ENCODE measurements around the gene TAS2R60. TPM values are rescaled to one million over a fixed set of nuclear protein-coding genes. Genes with fewer than 3 reads are reported as not detected.

Gene TAS2R60
- total and polyA plus RNA-seq, 2 of the 8 experiments (the other 6 are each of a cell fraction or from before 2014, with no cell fraction given), result 0.15 to 0.32 TPM

DNA sequence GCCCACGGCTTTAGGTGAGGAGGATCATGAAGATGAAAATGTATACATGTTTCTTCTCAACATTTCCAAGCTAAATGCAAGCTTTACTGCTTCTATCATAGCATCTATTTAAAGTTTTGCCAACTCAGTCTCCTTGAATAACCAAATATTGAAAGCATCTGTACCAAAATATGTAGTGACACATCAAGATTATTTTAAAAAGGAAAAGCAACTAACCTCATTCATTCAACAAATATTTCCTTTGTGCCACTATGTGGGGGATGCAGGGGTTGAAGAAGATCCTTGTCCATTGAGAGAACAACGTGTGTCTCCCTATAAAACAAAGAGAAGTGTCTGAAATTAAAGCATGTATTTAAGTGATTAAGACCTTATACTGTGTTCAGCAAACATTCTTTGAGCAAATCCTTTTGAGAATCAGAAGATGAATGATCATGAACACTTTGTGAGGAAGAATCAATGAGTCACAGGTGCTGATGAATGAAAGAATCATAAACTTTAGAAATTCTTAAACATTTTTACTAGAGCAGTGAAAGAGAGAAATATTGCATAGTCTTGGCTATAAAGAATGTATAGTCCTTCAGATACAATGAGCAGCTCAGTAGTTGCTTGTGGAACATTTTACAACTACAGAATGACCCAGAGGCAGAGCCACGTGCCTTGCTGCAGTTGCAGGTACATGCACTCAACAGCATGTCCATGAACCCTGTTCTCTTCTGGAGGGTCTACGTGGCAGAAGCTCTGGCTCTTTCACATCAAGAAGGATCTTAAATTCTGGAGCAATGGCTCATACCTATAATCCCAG is 13.9 kb downstream of the TAS2R60 start:
- no peak overlapping the region for H3K23ac ChIP-seq (ENCODE audit: insufficient read length)
- no peaks in the 10 kb centered on the region for H3K27me3 ChIP-seq (replicated peaks in 1 of 4; ENCODE audit: control insufficient read depth in 3 of 4, extremely low read depth in 1 of 4, insufficient read depth in 3 of 4, low read length in 3 of 4)
- DNase-seq (ENCODE audit: low read depth in 1 of 2, low spot score in 2 of 2) (no peak), FAIRE-seq (no peak)
- no peak overlapping the region for H2BK20ac ChIP-seq (ENCODE audit: low read length)
- no peak overlapping the region for H4K91ac ChIP-seq (replicated peaks; ENCODE audit: insufficient read length, low read length)
- H3K4me1 ChIP-seq (replicated peaks in 1 of 4; ENCODE audit: control insufficient read depth in 3 of 4, insufficient read depth in 4 of 4, low read length in 3 of 4), result peaks cover 0 to 2% (median 0%) of the 10 kb centered on the region in 4 experiments; a peak in 1 of 7 replicates
- H3K23me2 ChIP-seq (ENCODE audit: low read depth, low read length), result no peaks in the 10 kb centered on the region
- no peak overlapping the region for H4K8ac ChIP-seq (ENCODE audit: extremely low read depth, insufficient read depth, low read length)
- no peak overlapping the region for H3K9ac ChIP-seq (replicated peaks in 1 of 4; ENCODE audit: extremely low read depth in 1 of 4, low read depth in 3 of 4, low read length in 3 of 4)
- H2BK120ac ChIP-seq (replicated peaks; ENCODE audit: low read depth, low read length), result no peak overlapping the region
- H4K20me1 ChIP-seq (replicated peaks in 1 of 2; ENCODE audit: control insufficient read depth in 1 of 2, insufficient read depth in 2 of 2, low read length in 2 of 2), result no peaks in the 10 kb centered on the region
- H3K4ac ChIP-seq (replicated peaks; ENCODE audit: insufficient read length, low read depth, low read length), result no peak overlapping the region
- H3K9me3 ChIP-seq (ENCODE audit: insufficient read depth in 2 of 2, low read depth in 1 of 2, low read length in 1 of 2), result peaks cover 5 to 6% of the 10 kb centered on the region in 2 experiments
- H3K79me1 ChIP-seq (ENCODE audit: low read depth, low read length), result no peaks in the 10 kb centered on the region
- no peak overlapping the region for H2AK5ac ChIP-seq (ENCODE audit: low read depth, low read length)
- no peak overlapping the region for H3K27ac ChIP-seq (ENCODE audit: low read depth, low read length)
- WGBS, 2 experiments (ENCODE audit: extremely low coverage in 1 of 2, insufficient coverage in 1 of 2, insufficient read length in 1 of 2, insufficient replicate concordance in 2 of 2, low coverage in 1 of 2, low lambda C conversion rate in 2 of 2, missing lambda C conversion rate in 1 of 2), result 82% methylated on average over 4 of the region's 4 CpGs; no CpG with 5 or more reads in 1 of the 2 experiments
- H3K18ac ChIP-seq (ENCODE audit: extremely low read depth, low read length), result no peak overlapping the region
- no peaks in the 10 kb centered on the region for H3K79me2 ChIP-seq (ENCODE audit: control insufficient read depth in 1 of 2, insufficient read depth in 2 of 2, low read length in 2 of 2)
- POLR2A ChIA-PET (ENCODE audit: partially characterized antibody), result interaction anchor here (1.5 kb wide), 1 partner anchor 11 kb away, joined by 3 read pairs; no protein-coding TSS in a partner anchor
- H3K4me3 ChIP-seq (ENCODE audit: extremely low read depth in 1 of 4, insufficient read depth in 2 of 4, low read depth in 3 of 4, low read length in 4 of 4), result no peak overlapping the region
- no peak overlapping the region for H4K5ac ChIP-seq (ENCODE audit: insufficient read length, low read depth, low read length)
- no peak overlapping the region for H2BK12ac ChIP-seq (ENCODE audit: low read depth, low read length)
- no peak overlapping the region for H2AFZ ChIP-seq (ENCODE audit: low read length)
- CTCF ChIA-PET (ENCODE audit: partially characterized antibody), result interaction anchor here (0.9 to 1.8 kb wide), 3 partner anchors 20 to 69 kb away, joined by 3 to 4 read pairs (median 3); no protein-coding TSS in a partner anchor
- no peak overlapping the region for H3K4me2 ChIP-seq (ENCODE audit: insufficient read depth in 1 of 2, low read depth in 2 of 2, low read length in 2 of 2)
- TF ChIP-seq GTF2F1 (IDR thresholded peaks at IDR 0.05; ENCODE audit: borderline replicate concordance, low read depth, low read length) (no peak), RAD21 (IDR thresholded peaks at IDR 0.05 in 1 of 2, conservative IDR thresholded peaks at IDR 0.05 in 1 of 2; ENCODE audit: low read depth in 2 of 2, low read length in 2 of 2) (no peak), SP1 (IDR thresholded peaks at IDR 0.05; ENCODE audit: low read depth, low read length) (no peak), ASH2L (IDR thresholded peaks at IDR 0.05; ENCODE audit: low read length) (no peak), PHF8 (conservative IDR thresholded peaks at IDR 0.05; ENCODE audit: low read depth, low read length) (no peak), EGR1 (IDR thresholded peaks at IDR 0.05; ENCODE audit: borderline replicate concordance, low read depth, low read length) (no peak)
- TF ChIP-seq, protein P1, sequence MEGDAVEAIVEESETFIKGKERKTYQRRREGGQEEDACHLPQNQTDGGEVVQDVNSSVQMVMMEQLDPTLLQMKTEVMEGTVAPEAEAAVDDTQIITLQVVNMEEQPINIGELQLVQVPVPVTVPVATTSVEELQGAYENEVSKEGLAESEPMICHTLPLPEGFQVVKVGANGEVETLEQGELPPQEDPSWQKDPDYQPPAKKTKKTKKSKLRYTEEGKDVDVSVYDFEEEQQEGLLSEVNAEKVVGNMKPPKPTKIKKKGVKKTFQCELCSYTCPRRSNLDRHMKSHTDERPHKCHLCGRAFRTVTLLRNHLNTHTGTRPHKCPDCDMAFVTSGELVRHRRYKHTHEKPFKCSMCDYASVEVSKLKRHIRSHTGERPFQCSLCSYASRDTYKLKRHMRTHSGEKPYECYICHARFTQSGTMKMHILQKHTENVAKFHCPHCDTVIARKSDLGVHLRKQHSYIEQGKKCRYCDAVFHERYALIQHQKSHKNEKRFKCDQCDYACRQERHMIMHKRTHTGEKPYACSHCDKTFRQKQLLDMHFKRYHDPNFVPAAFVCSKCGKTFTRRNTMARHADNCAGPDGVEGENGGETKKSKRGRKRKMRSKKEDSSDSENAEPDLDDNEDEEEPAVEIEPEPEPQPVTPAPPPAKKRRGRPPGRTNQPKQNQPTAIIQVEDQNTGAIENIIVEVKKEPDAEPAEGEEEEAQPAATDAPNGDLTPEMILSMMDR (IDR thresholded peaks at IDR 0.05; ENCODE audit: control extremely low read depth in 1 of 3, insufficient read depth in 1 of 3, low read depth in 1 of 3, low read length in 3 of 3), result no peak
- H2BK15ac ChIP-seq (ENCODE audit: low read length), result no peak overlapping the region
- H3K36me3 ChIP-seq (ENCODE audit: control insufficient read depth in 2 of 4, insufficient read depth in 4 of 4, low read length in 3 of 4), result no peaks in the 10 kb centered on the region
- H3K56ac ChIP-seq (replicated peaks; ENCODE audit: insufficient read length, low read depth, low read length), result no peak overlapping the region
- no peak overlapping the region for H3K14ac ChIP-seq (ENCODE audit: insufficient read length)
- H2BK5ac ChIP-seq (ENCODE audit: low read depth, low read length), result no peak overlapping the region
